ENCODE measurements around the gene UBA3.

DNA sequence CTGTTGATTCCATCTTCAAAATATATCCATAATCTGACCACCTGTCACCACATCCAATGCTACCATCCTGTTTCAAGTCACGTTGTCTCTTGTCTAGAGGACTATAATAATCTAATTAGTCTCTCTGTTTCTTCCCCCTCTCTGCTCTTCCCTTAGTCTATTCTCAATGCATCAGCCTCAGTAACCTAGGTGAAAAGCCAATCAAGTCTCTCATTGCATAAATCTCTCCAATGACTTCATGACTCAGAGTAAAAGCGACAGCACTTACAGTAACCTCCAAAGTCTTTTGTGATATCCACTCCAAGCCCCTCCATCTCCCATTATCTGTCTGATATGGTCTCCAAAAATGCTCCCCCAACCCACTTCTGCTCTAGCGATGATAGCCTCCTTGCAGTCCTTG, 7.2 kb downstream of the UBA3 start:
- TF ChIP-seq POLR2AphosphoS5 (IDR thresholded peaks at IDR 0.05) (no peak), CTCF (IDR thresholded peaks at IDR 0.05) (no peak)
